K562 (cell line): ENCODE measurements around the gene RHOB. TPM values are rescaled to one million over a fixed set of nuclear protein-coding genes. Genes with fewer than 3 reads are reported as not detected.

Source experiments
- CBFA2T2 ChIP-seq: fragments of 450-650 bp; conservative IDR thresholded peaks from 2 replicates; pipeline ENCODE4 v1.6.1; 2017; ENCODE audit warnings: mild to moderate bottlenecking
- ETV5 ChIP-seq: sonication (generic); formaldehyde crosslinking; IDR thresholded peaks from 2 replicates; pipeline ENCODE4 v1.4.0; 2020; ENCODE audit warnings: low read depth, mild to moderate bottlenecking, missing genetic modification reagents
- KLF16 ChIP-seq: IDR thresholded peaks from 2 replicates; pipeline ENCODE4 v1.6.1; 2016; ENCODE audit warnings: antibody characterized with exemption
- MYBL2 ChIP-seq, 2 experiments: fragments of 450-650 bp in 1 of 2; sonication (generic) in 1 of 2; formaldehyde crosslinking in 1 of 2; IDR thresholded peaks; 2 replicates each; pipeline versions ENCODE4 v1.6.1 to v1.8.1; 2017 to 2022; ENCODE audit warnings: borderline replicate concordance in 1 of 2, inconsistent platforms in 1 of 2, low read depth in 1 of 2, mild to moderate bottlenecking in 1 of 2, missing genetic modification reagents in 1 of 2, moderate library complexity in 1 of 2
- RBM14 ChIP-seq: fragments of 200-400 bp; formaldehyde crosslinking; IDR thresholded peaks from 2 replicates; pipeline ENCODE4 v1.6.1; 2018; ENCODE audit warnings: low read depth, mild to moderate bottlenecking, low read length, moderate library complexity, borderline replicate concordance; ENCODE audit not compliant: insufficient read depth
- RHOXF2B ChIP-seq: fragments of 250-450 bp; sonication (Bioruptor Pico); conservative IDR thresholded peaks from 2 replicates; pipeline ENCODE4 v1.5.1; 2021
- SAFB ChIP-seq: fragments of 200-400 bp; formaldehyde crosslinking; IDR thresholded peaks from 2 replicates; pipeline ENCODE4 v1.6.1; 2017; ENCODE audit warnings: low read depth, low read length, borderline replicate concordance
- TAF7 ChIP-seq: fragments of 450-650 bp; IDR thresholded peaks from 2 replicates; pipeline ENCODE4 v1.6.1; 2016; ENCODE audit warnings: missing genetic modification characterization, missing compliant biosample characterization
- TBL1XR1 ChIP-seq, 2 experiments: IDR thresholded peaks; 2 replicates each; pipeline ENCODE4 v1.6.1; 2012; ENCODE audit warnings: improper control_type of control experiment in 2 of 2, low read length in 2 of 2, mild to moderate bottlenecking in 1 of 2
- TEAD1 ChIP-seq, 2 experiments: fragments of 450-650 bp in 1 of 2; sonication (generic) in 1 of 2; formaldehyde crosslinking; IDR thresholded peaks; 2 replicates each; pipeline versions ENCODE4 v1.4.0 to v1.8.0; 2020 to 2022; ENCODE audit warnings: mild to moderate bottlenecking in 2 of 2, missing genetic modification reagents in 1 of 2
- ZNF224 ChIP-seq: sonication (generic); formaldehyde crosslinking; IDR thresholded peaks from 2 replicates; pipeline ENCODE4 v1.8.0; 2022; ENCODE audit warnings: mild to moderate bottlenecking, missing genetic modification reagents
- ZNF253 ChIP-seq: fragments of 250-450 bp; sonication (Bioruptor Pico); conservative IDR thresholded peaks from 2 replicates; pipeline ENCODE4 v1.6.1; 2021; ENCODE audit warnings: mild to moderate bottlenecking
- ZNF551 ChIP-seq: fragments of 250-450 bp; sonication (Bioruptor Pico); IDR thresholded peaks from 2 replicates; pipeline ENCODE4 v1.5.0; 2021; ENCODE audit warnings: mild to moderate bottlenecking, moderate library complexity
- polyA plus RNA-seq, 8 experiments: library from polyadenylated mRNA; depleted of rRNA in 4 of 8; stranded (reverse) in 5 of 8; unstranded in 3 of 8; fragments of >200 nt; fragmentation: Nextera tagmentation in 2 of 8; fragmentation: Illumina TruSeq in 1 of 8; extraction: Ambion mirVana in 2 of 8; extraction: Trizol in 1 of 8; gene quantifications; 2 replicates each; pipeline versions ENCODE4 v1.2.1 to v1.2.3, GENCODE V29; 2011 to 2014; ENCODE audit warnings: inconsistent platforms in 1 of 8, missing spikeins in 1 of 8
- total RNA-seq, 7 experiments: library from RNA; depleted of rRNA in 6 of 7; stranded (reverse); fragments of >200 nt in 6 of 7; fragmentation: Illumina TruSeq in 2 of 7; extraction: Trizol in 2 of 7; gene quantifications; 2 replicates each; pipeline versions ENCODE4 v1.2.1 to v1.2.3, GENCODE V29; 2011 to 2021; ENCODE audit warnings: low replicate concordance in 1 of 7
- TF ChIP-seq, protein P1 (sequence below), 2 experiments: fragments of 150-350 bp in 1 of 2; IDR thresholded peaks; 2 replicates each; pipeline ENCODE4 v1.6.1; 2012 to 2016; ENCODE audit warnings: low read depth in 2 of 2, low read length in 2 of 2, mild to moderate bottlenecking in 1 of 2, moderate library complexity in 1 of 2
- TF ChIP-seq, protein P2 (sequence below): fragments of 150-350 bp; conservative IDR thresholded peaks from 2 replicates; pipeline ENCODE4 v1.6.1; 2014; ENCODE audit warnings: low read length
- TF ChIP-seq, protein P3 (sequence below): fragments of 250-450 bp; sonication (Bioruptor Pico); IDR thresholded peaks from 2 replicates; pipeline ENCODE4 v1.4.0; 2020; ENCODE audit warnings: mild to moderate bottlenecking, moderate library complexity, borderline replicate concordance

RHOB gene
- total and polyA plus RNA-seq, 9 of the 15 experiments (the other 6 are each of a cell fraction or from before 2014, with no cell fraction given): 0.07 to 4.8 (median 1.1) TPM

DNA sequence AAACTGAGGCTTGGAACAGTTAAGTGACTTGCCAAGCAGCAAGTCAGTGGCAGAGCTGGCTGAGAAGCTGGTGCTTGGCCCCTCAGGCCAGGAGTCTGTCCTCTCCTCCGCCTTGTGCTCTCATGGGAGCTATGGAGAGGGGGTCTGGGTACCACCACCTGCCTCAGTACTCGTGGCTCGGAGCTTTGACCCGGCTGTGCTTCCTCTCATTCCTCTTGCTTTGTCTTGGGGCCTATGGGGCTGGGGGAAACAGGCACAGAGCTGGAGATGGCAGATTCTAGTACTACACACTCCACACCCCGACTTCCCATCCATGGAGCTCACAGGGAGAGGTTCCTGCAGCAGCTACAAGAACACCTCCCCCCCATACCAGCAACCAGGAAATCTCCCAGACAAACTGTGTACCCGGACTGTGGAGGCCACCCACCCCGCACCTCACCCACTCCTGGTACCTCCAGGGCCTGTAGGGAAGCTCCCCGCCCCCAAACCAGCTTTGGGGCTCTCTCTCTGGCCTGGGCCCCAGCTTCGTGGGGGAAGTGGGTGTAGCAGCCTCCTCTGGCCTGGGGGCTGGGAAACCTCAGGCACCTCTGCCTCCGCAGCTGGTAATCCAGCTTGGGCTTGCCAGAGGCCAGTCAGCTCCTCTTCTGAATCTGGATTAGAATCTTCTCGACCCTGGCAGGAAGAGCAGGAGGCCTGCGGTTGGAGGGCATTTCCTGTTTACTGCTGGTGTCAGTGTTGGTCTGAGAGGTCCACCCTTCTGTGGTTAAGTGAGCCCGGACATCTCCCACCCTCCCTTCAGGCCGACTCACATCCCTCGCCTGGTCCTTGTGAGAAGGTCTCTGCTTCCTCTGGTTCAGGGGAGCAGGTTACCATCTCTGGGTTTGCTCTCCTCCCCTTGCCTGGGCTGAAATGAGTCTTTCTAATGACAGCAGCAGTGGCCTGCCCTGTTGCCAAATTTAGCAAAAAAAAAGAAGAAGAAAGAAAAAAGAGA is 22.3 kb upstream of the RHOB start (continued):
- TF ChIP-seq, protein P1, sequence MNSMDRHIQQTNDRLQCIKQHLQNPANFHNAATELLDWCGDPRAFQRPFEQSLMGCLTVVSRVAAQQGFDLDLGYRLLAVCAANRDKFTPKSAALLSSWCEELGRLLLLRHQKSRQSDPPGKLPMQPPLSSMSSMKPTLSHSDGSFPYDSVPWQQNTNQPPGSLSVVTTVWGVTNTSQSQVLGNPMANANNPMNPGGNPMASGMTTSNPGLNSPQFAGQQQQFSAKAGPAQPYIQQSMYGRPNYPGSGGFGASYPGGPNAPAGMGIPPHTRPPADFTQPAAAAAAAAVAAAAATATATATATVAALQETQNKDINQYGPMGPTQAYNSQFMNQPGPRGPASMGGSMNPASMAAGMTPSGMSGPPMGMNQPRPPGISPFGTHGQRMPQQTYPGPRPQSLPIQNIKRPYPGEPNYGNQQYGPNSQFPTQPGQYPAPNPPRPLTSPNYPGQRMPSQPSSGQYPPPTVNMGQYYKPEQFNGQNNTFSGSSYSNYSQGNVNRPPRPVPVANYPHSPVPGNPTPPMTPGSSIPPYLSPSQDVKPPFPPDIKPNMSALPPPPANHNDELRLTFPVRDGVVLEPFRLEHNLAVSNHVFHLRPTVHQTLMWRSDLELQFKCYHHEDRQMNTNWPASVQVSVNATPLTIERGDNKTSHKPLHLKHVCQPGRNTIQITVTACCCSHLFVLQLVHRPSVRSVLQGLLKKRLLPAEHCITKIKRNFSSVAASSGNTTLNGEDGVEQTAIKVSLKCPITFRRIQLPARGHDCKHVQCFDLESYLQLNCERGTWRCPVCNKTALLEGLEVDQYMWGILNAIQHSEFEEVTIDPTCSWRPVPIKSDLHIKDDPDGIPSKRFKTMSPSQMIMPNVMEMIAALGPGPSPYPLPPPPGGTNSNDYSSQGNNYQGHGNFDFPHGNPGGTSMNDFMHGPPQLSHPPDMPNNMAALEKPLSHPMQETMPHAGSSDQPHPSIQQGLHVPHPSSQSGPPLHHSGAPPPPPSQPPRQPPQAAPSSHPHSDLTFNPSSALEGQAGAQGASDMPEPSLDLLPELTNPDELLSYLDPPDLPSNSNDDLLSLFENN (IDR thresholded peaks at IDR 0.05; ENCODE audit: low read depth in 2 of 2, low read length in 2 of 2): no peak
- TF ChIP-seq RBM14 (no peak), ZNF253 (CRISPR knock-in tag) (no peak), RHOXF2B (no peak), KLF16 (peak; percentile 92), TBL1XR1 (IDR thresholded peaks at IDR 0.05; ENCODE audit: low read length in 2 of 2) (no peak), ZNF551 (no peak), ZNF224 (no peak), TAF7 (tag) (no peak), TEAD1 (CRISPR knock-in tag; IDR thresholded peaks at IDR 0.05) (peak; percentile 36 to 42; a peak in 1 of 4 replicates), MYBL2 (IDR thresholded peaks at IDR 0.05; ENCODE audit: low read depth) (no peak), MYBL2 (CRISPR knock-in tag; IDR thresholded peaks at IDR 0.05; ENCODE audit: borderline replicate concordance) (no peak), SAFB (no peak), ETV5 (CRISPR knock-in tag) (peak; percentile 95), CBFA2T2 (no peak)
- TF ChIP-seq, protein P2, sequence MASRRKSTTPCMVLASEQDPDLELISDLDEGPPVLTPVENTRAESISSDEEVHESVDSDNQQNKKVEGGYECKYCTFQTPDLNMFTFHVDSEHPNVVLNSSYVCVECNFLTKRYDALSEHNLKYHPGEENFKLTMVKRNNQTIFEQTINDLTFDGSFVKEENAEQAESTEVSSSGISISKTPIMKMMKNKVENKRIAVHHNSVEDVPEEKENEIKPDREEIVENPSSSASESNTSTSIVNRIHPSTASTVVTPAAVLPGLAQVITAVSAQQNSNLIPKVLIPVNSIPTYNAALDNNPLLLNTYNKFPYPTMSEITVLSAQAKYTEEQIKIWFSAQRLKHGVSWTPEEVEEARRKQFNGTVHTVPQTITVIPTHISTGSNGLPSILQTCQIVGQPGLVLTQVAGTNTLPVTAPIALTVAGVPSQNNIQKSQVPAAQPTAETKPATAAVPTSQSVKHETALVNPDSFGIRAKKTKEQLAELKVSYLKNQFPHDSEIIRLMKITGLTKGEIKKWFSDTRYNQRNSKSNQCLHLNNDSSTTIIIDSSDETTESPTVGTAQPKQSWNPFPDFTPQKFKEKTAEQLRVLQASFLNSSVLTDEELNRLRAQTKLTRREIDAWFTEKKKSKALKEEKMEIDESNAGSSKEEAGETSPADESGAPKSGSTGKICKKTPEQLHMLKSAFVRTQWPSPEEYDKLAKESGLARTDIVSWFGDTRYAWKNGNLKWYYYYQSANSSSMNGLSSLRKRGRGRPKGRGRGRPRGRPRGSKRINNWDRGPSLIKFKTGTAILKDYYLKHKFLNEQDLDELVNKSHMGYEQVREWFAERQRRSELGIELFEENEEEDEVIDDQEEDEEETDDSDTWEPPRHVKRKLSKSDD: no peak
- TF ChIP-seq, protein P3, sequence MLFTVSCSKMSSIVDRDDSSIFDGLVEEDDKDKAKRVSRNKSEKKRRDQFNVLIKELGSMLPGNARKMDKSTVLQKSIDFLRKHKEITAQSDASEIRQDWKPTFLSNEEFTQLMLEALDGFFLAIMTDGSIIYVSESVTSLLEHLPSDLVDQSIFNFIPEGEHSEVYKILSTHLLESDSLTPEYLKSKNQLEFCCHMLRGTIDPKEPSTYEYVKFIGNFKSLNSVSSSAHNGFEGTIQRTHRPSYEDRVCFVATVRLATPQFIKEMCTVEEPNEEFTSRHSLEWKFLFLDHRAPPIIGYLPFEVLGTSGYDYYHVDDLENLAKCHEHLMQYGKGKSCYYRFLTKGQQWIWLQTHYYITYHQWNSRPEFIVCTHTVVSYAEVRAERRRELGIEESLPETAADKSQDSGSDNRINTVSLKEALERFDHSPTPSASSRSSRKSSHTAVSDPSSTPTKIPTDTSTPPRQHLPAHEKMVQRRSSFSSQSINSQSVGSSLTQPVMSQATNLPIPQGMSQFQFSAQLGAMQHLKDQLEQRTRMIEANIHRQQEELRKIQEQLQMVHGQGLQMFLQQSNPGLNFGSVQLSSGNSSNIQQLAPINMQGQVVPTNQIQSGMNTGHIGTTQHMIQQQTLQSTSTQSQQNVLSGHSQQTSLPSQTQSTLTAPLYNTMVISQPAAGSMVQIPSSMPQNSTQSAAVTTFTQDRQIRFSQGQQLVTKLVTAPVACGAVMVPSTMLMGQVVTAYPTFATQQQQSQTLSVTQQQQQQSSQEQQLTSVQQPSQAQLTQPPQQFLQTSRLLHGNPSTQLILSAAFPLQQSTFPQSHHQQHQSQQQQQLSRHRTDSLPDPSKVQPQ: no peak
